CD4-positive, alpha-beta memory T cell (primary cell): Measurements from ENCODE around the gene ATXN3. TPM values are rescaled to one million over a fixed set of nuclear protein-coding genes. Genes with fewer than 3 reads are reported as not detected.

ENCODE experiments used
- CTCF ChIA-PET: fragments of 350-600 bp; sonication (Branson Sonifier 250); formaldehyde crosslinking; loops from one replicate; lab custom pipeline; 2021; ENCODE audit warnings: inconsistent platforms; ENCODE audit not compliant: partially characterized antibody; lab: Charles Lee
- POLR2A ChIA-PET: fragments of 350-600 bp; sonication (Branson Sonifier 250); formaldehyde crosslinking; loops from one replicate; lab custom pipeline; 2021; ENCODE audit not compliant: partially characterized antibody; lab: Charles Lee
- DNase-seq, 5 donors: peaks; one replicate each; pipeline versions ENCODE4 v3.0.0 to v3.0.0-alpha.2; 2020 to 2022; ENCODE audit warnings: mixed read lengths in 1 of 5
- H3K27ac ChIP-seq: one replicate; pipeline ENCODE4 v1.7.0; 2013; ENCODE audit warnings: low read depth, low read length
- H3K27me3 ChIP-seq: 2 replicates; pipeline ENCODE4 v1.7.0; 2013; ENCODE audit warnings: mild to moderate bottlenecking, low read length, moderate library complexity; ENCODE audit not compliant: insufficient read depth
- H3K36me3 ChIP-seq: 2 replicates; pipeline ENCODE4 v1.7.0; 2013; ENCODE audit warnings: mild to moderate bottlenecking, low read length, moderate library complexity; ENCODE audit not compliant: insufficient read depth
- H3K4me1 ChIP-seq: 2 replicates; pipeline ENCODE4 v1.7.0; 2013; ENCODE audit warnings: mild to moderate bottlenecking, low read length, moderate library complexity; ENCODE audit not compliant: insufficient read depth
- H3K4me3 ChIP-seq, 2 donors: one replicate each; pipeline ENCODE4 v1.7.0; 2013; ENCODE audit warnings: low read length in 2 of 2, mild to moderate bottlenecking in 1 of 2
- H3K9me3 ChIP-seq, 2 donors: one replicate each; pipeline ENCODE4 v1.7.0; 2013; ENCODE audit warnings: low read length in 2 of 2, control low read depth in 1 of 2; ENCODE audit not compliant: control insufficient read depth in 1 of 2
- H3K27ac Mint-ChIP-seq, 7 donors: one replicate each; pipeline ENCODE4 v1.8.0; 2020 to 2021; ENCODE audit warnings: mixed read lengths in 7 of 7, mild to moderate bottlenecking in 6 of 7, inconsistent platforms in 3 of 7, moderate library complexity in 3 of 7
- H3K27me3 Mint-ChIP-seq, 2 donors: one replicate each; pipeline ENCODE4 v1.8.0; 2020 to 2021; ENCODE audit warnings: mixed read lengths in 2 of 2
- H3K36me3 Mint-ChIP-seq, 2 donors: one replicate each; pipeline ENCODE4 v1.8.0; 2020 to 2021; ENCODE audit warnings: mixed read lengths in 2 of 2, inconsistent platforms in 1 of 2, mild to moderate bottlenecking in 1 of 2
- H3K4me1 Mint-ChIP-seq, 4 donors: one replicate each; pipeline ENCODE4 v1.8.0; 2020 to 2021; ENCODE audit warnings: mixed read lengths in 4 of 4, mild to moderate bottlenecking in 1 of 4
- H3K4me3 Mint-ChIP-seq, 8 donors: one replicate each; pipeline ENCODE4 v1.8.0; 2020 to 2021; ENCODE audit warnings: mixed read lengths in 8 of 8, mild to moderate bottlenecking in 7 of 8, moderate library complexity in 6 of 8, inconsistent platforms in 3 of 8
- H3K9me3 Mint-ChIP-seq, 8 donors: one replicate each; pipeline ENCODE4 v1.8.0; 2020 to 2021; ENCODE audit warnings: mixed read lengths in 8 of 8, mild to moderate bottlenecking in 5 of 8, inconsistent platforms in 3 of 8, moderate library complexity in 1 of 8
- intact Hi-C: fragments of 100-400 bp; cut with micrococcal nuclease; formaldehyde crosslinking; loops from one replicate; pipeline ENCODE4 v1.15.1; 2023
- polyA plus RNA-seq, 2 donors: library from polyadenylated mRNA; unstranded; fragments of 300-500 nt; fragmentation: Illumina TruSeq; gene quantifications; one replicate each; pipeline ENCODE4 v1.2.3, GENCODE V29; 2021
- total RNA-seq, 2 experiments: library from RNA; stranded (reverse); gene quantifications; one replicate each; pipeline ENCODE4 v1.2.3, GENCODE V29; 2021

The ATXN3 gene
- total and polyA plus RNA-seq, 4 experiments from 2014 or later: 12.1 to 52.4 (median 34.4) TPM

- Mint-ChIP-seq H3K36me3 (peaks cover 61 to 77% of the 10 kb centered on the region in 2 donors), H3K27me3 (no peaks in the 10 kb centered on the region), H3K4me1 (peaks cover 7 to 15% (median 11%) of the 10 kb centered on the region in 4 donors), H3K27ac (peak overlapping the region in 4 of 7 donors; percentile 3 to 77 (median 66)), H3K4me3 (no peak overlapping the region), H3K9me3 (no peaks in the 10 kb centered on the region)
- Histone ChIP-seq H3K9me3 (no peaks in the 10 kb centered on the region), H3K36me3 (peaks cover 40% of the 10 kb centered on the region), H3K27me3 (no peaks in the 10 kb centered on the region), H3K4me3 (no peak overlapping the region), H3K4me1 (no peaks in the 10 kb centered on the region), H3K27ac (no peak overlapping the region)
- POLR2A ChIA-PET: interaction anchor here (1.3 kb wide), 1 partner anchor 9 kb away, joined by 3 read pairs; no protein-coding TSS in a partner anchor
- CTCF ChIA-PET: interaction anchor here (1.0 to 1.4 kb wide), 2 partner anchors 94 to 363 kb away, joined by 3 read pairs; partner anchors contain the start of gene ATXN3
- DNase-seq: no peak
- intact Hi-C loops: no loop called here
Observed at GRCh38 chr14:92012121-92012748, 94.1 kb downstream of the ATXN3 start.

DNA sequence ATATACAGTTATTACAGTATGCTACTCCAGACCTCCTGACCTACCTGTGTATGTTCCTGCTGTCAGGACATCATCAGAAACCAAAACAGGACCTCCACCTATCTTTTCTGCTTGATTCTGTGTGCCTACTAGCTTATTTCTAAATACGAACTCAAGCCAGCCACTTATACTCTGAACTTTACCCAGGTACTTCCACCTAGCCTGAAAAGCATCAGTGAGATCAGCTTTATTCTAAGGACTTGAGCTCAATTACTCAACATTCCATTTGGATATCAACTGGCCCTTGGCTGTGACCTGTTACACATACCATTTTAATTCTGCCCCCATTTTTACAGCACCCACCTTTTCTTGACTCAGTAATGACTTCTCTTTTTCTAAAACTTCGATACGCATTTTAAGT, 95.7 kb downstream of the ATXN3 start:
- DNase-seq: no peak
- Mint-ChIP-seq H3K36me3 (peaks cover 57 to 72% of the 10 kb centered on the region in 2 donors), H3K4me1 (peaks cover 9 to 16% (median 12%) of the 10 kb centered on the region in 4 donors), H3K27ac (peak overlapping the region in 2 of 7 donors; percentile 11 to 15), H3K27me3 (no peaks in the 10 kb centered on the region), H3K9me3 (no peaks in the 10 kb centered on the region), H3K4me3 (no peak overlapping the region)
- H3K9me3 ChIP-seq: no peaks in the 10 kb centered on the region
- ChIA-PET POLR2A (interaction anchor here (2.0 kb wide), 1 partner anchor 29 kb away, joined by 4 read pairs; the partner anchor contains the start of gene TRIP11), CTCF (interaction anchor here (0.6 to 4.5 kb wide), 2 partner anchors 12 to 14 kb away, joined by 3 to 21 read pairs; no protein-coding TSS in a partner anchor)
- H3K4me1 ChIP-seq: peaks cover 4% of the 10 kb centered on the region
- H3K27ac ChIP-seq: no peak overlapping the region
- no peaks in the 10 kb centered on the region for H3K27me3 ChIP-seq
- peaks cover 33% of the 10 kb centered on the region for H3K36me3 ChIP-seq
- H3K4me3 ChIP-seq: no peak overlapping the region
- intact Hi-C loops: no loop called here

DNA sequence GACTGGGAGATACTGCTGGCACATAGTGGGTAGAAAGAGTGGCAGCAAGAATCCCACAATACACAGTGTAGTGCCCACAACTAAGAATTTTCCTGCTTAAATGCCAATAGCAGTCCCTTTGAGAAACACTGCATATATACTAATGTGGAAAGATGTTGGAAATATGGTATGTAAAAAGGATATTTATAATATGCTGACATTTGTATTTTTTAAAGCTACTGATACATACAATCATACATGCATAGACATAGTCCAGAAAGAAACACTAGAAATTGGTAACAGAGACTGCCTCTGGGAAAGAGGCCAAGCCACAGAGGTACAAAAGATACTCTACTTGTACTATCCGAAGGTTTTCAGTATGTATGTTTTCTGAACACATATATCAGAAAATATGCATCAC, 96.8 kb downstream of the ATXN3 start:
- peaks cover 29% of the 10 kb centered on the region for H3K36me3 ChIP-seq

More for the DNA sequence above, 96.8 kb downstream of the ATXN3 start:
- ChIA-PET POLR2A (interaction anchor here (2.0 kb wide), 1 partner anchor 30 kb away, joined by 4 read pairs; the partner anchor contains the start of gene TRIP11), CTCF (interaction anchor here (4.5 kb wide), 1 partner anchor 13 kb away, joined by 21 read pairs; no protein-coding TSS in a partner anchor)
- H3K27ac ChIP-seq: no peak overlapping the region
- Mint-ChIP-seq H3K4me1 (peaks cover 18 to 27% (median 21%) of the 10 kb centered on the region in 4 donors), H3K4me3 (no peak overlapping the region), H3K9me3 (no peaks in the 10 kb centered on the region), H3K27me3 (no peaks in the 10 kb centered on the region), H3K27ac (no peak overlapping the region), H3K36me3 (peaks cover 66 to 75% of the 10 kb centered on the region in 2 donors)
- no peak overlapping the region for H3K4me3 ChIP-seq
- DNase-seq: no peak
- H3K4me1 ChIP-seq: peaks cover 15% of the 10 kb centered on the region
- H3K27me3 ChIP-seq: no peaks in the 10 kb centered on the region
- intact Hi-C loops: no loop called here
- H3K9me3 ChIP-seq: no peaks in the 10 kb centered on the region

Other genes with a start within 250 kb of the ATXN3 start
- gene TC2N, start 239.0 kb downstream of the ATXN3 start, total RNA-seq: 100 to 1,000 TPM; 320 to 325 TPM
- 100 to 1,000 TPM; 234 to 261 TPM for gene TC2N, start 239.0 kb downstream of the ATXN3 start, polyA plus RNA-seq
- 1 to 10 TPM; 7.9 to 8.0 TPM for gene FBLN5, start 158.9 kb downstream of the ATXN3 start, total RNA-seq
- gene FBLN5, start 158.9 kb downstream of the ATXN3 start, polyA plus RNA-seq: 10 to 100 TPM; 23.7 TPM
- gene TRIP11, start 66.5 kb downstream of the ATXN3 start, total RNA-seq: 10 to 100 TPM; 68.0 to 68.7 TPM
- gene TRIP11, start 66.5 kb downstream of the ATXN3 start, polyA plus RNA-seq: 10 to 100 TPM; 24.6 to 77.2 TPM
- gene NDUFB1, start 15.1 kb upstream of the ATXN3 start, total RNA-seq: 10 to 100 TPM; 94.6 to 96.0 TPM
- 100 to 1,000 TPM; 292 to 310 TPM for gene NDUFB1, start 15.1 kb upstream of the ATXN3 start, polyA plus RNA-seq
- 10 to 100 TPM; 71.2 to 71.9 TPM for gene CPSF2, start 15.4 kb upstream of the ATXN3 start, total RNA-seq
- 10 to 100 TPM; 24.0 to 37.0 TPM for gene CPSF2, start 15.4 kb upstream of the ATXN3 start, polyA plus RNA-seq
- gene SLC24A4, start 216.6 kb upstream of the ATXN3 start, total RNA-seq: not detected
- not detected for gene SLC24A4, start 216.6 kb upstream of the ATXN3 start, polyA plus RNA-seq